Activated CD8-positive, alpha-beta memory T cell treated with anti-CD3 and anti-CD28 coated beads, Interleukin-2, amount 50 U/mL, for 48 hours (primary cell): Measurements from ENCODE around the gene MAPK12.
"Not testable (repeated sequence)": the region's sequence is repeated elsewhere in the genome, so short reads cannot be mapped to it uniquely, and the experiment has no call there.

ENCODE experiments used
- DNase-seq: peaks from one replicate; pipeline ENCODE4 v3.0.0-alpha.2; 2020

Gene MAPK12

DNA sequence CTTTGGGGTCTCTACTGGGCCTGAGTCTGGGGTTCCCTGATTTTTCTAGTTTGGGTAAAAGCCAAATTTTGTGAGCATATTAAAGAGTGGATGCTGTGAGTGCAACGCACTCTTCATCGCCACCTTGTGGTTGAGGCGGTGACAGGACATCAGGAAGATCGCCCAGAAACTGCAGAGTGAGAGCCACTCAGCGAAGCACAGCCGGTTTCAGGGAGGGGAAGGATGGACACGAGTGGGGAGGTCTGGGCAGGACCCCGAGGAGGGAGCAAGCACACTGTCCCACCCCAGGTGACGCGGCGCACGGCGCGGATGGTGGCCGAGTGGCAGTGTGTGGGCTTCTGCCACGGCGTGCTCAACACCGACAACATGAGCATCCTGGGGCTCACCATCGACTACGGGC, 51.6 kb downstream of the MAPK12 start:
- DNase-seq = peak; percentile 84

GRCh38 chr22:50208939-50209892, 52.3 kb downstream of the MAPK12 start:
- DNase-seq = no peak

- DNase-seq = no peak
Measured at GRCh38 chr22:50208430-50208938, 53.0 kb downstream of the MAPK12 start.

DNA sequence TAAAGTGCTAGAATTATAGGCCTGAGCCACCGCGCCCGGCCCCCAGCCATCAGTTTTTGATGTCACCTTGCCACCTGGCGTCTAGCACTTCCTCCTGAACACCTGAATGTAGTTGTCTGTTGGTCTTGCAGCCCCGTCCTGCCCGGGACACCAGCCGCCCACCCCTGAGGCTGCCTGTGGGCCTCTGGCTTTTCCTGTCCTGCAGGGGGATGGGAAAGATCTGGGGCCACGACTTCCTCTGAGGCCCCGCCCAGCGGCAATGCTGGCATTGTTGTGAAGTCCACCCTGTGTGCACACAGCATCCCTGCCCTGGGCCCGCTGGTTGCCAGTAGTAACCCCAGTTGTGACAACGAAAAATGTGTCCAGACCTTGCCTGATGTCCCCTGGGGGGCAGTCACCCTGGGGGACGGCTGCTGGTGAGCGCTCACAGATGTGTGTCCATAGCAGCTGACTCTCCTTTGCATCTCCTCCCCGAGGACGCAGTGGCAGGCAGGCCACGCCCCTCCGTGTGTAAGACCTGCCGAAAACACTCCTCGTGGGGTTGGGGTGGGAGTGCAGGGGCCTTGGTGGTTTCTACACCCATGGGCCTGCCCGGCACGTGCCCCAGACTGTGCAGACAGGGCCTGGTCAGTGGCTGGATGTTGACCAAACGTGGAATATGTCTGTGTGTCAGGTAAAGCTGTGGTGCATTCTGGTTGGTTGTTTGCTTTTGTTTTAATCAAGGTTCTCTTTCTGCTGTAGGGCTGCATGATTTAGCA, 53.9 kb downstream of the MAPK12 start:
- no peak for DNase-seq

DNA sequence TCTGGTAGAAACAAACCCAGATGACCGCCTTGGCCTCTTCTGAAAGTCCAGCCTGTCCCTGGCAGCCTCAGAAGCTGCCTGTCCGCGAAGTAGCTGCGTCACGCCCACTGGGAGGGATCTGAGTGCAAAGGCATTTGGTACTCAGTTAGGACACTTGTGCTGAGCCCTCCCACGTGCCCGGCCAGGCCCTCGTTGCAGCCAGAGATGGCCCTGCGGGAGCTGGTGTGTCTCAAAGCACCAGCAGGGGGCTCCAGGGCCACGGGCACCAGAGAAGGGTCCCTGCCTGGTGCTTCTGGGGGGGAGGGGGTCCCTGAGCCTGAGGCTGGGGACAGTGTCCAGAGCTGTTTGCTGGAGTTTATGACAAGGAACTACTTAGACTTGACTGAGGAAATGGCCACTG, 54.9 kb downstream of the MAPK12 start:
- DNase-seq = no peak

DNA sequence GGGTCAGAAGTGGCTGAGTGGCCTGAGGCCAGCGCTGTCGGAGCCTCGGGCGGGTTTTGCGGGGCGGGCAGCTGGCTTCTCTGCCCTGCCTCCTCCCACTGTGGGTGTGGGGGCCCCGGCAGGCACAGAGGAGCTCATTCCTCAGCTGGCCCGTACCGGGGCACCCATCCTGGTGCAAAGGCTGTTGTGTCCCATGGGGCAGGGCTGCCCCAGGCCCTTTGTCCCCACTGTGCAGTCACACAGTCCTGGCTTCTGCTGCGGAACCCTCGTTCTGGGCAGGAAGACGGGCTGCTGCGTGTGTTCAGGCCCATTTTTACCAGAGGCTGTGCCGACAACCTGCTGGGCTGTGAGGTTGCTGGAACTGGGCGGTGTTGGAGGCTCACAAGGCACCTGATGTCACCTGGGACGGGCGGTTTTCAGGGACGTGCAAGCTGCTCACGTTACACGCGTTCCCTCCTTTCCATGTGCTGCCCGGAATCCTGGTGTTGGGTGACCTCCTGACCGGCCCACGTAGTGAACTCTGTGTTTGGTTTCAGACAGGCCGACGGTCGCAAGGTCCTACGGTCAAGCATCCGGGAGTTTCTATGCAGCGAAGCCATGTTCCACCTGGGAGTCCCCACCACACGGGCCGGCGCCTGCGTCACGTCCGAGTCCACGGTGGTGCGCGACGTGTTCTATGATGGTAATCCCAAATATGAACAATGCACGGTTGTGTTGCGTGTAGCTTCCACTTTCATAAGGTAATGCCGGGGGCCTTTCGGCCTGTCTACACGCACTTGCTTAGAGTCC, 55.5 kb downstream of the MAPK12 start:
- no peak for DNase-seq

GRCh38 chr22:50204998-50205397, 56.5 kb downstream of the MAPK12 start:
- not testable (repeated sequence) for DNase-seq

- DNase-seq = no peak
Measured at GRCh38 chr22:50204571-50204970, 56.9 kb downstream of the MAPK12 start.

DNA sequence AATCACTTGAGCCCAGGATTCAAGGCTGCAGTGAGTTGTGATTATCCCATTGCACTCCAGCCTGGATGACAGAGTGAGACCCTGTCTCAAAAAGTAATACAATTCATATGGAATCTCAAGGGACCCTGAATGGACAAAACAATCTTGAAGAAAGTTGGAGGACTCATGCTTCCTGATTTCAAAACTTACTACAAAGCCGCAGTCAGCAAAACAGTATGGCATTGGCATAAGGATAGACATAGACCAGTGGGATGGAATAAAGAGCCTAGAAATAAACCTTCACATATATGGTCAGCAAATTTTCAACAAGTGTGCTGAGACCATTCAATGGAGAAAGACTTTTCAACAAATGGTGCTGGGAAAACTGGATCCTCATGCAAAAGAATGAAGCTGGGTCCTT, 58.2 kb downstream of the MAPK12 start:
- DNase-seq = no peak
